T1000 (cell line): ENCODE data around the gene RNF167.

Experiments used
- DNase-seq: peaks from one replicate; lab custom pipeline; 2025; ENCODE audit warnings: mixed read lengths; lab: John Stamatoyannopoulos, UW

RNF167 gene

DNA sequence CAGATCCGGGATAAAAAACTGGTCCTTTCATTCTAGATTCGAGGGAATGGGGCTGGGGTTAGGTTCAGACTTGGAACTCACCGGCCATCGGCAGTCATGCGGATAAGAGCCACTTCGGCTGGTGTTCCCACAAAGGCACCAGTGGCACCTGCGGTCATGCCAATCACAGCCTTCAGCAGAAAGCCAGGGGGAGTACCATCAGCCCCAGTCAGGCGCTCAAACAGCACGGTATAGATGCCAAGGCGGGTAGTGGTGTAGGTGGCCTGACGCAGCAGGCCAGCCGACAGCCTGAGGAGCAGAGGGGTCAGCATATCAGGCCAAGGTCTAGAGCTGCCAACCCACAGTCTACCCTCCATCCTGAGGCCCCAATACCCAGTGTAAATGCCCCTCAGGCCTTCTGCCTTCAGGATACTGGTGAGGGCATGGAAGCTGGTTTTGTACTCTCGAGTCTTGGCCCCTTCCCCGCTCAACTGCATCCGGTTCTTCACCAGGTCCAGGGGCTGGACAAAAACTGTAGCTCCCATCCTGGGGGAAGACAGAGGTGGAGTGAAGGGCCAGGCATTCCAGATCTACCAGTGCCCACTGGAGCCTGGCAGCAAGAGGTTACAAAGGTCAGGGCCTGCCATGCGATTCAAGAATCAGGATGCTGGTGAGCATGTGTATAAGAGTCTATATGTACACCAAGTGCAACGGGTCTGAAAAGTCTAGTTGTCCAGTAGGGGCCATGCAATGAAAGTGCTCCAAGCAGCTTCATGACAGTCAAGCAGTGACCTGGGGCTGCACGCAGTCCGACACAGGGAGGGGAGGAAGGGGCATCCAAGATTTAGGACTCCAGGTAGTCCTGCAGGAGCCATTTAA is 1.2 kb upstream of the RNF167 start:
- no peak for DNase-seq

DNA sequence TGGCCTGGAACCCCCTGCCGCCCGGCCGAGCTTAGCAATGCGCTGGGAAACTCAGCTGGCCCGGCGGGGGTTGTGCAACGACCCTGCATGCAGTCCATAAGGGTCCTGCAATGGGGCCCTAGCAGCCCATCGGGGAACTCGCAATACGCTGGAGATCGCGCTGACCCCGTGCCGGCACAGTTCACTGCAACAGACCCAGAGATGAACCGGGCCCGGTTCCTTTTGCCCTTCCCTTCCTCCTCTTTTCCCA is 597 bp upstream of the RNF167 start:
- DNase-seq = no peak

DNA sequence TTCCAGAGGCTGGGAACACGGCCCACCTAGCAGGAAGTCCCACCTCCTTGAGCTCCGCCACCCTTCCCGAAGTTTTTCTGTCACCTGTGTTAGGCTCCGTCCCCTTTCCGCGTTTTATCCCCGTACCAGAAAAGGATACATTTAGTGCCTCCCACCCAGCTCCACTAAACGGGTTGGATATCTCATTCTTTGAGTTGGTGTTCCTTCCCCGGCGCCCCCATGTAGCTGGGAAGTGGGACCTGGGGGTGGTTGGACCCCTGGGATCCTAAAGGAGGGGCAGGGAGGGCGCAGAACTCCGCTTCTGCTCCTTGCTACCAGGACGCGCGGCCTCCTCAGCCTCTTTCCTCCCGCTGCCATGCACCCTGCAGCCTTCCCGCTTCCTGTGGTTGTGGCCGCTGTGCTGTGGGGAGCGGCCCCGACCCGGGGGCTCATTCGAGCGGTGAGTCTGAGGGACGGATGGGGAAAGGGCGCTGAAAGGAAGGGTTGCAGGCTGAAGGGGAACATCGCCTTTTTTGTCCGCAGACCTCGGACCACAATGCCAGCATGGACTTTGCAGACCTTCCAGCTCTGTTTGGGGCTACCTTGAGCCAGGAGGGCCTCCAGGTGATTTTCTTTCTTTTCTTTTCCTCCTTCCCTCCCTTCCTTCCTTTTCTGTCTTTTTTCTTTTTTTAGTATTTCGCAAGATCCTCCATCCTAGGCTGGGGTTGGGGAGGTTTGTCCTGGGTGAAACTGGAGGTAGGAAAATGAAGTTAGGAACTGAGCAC is 669 bp downstream of the RNF167 start:
- no peak for DNase-seq

DNA sequence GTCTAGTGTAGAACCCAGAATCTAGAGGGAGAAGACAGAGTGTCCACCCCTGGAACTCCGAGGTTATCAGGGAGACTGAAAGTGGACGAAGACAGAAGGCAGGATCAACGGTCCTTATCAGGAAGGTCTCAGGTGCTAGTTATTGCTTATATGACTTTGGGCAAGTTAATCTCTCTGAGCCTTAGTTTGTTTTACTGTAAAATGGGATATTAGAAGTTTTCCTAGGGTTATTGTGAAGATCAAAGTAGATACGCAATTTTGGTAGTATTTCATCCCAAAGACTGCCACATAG is 1.2 kb downstream of the RNF167 start:
- DNase-seq = no peak

DNA sequence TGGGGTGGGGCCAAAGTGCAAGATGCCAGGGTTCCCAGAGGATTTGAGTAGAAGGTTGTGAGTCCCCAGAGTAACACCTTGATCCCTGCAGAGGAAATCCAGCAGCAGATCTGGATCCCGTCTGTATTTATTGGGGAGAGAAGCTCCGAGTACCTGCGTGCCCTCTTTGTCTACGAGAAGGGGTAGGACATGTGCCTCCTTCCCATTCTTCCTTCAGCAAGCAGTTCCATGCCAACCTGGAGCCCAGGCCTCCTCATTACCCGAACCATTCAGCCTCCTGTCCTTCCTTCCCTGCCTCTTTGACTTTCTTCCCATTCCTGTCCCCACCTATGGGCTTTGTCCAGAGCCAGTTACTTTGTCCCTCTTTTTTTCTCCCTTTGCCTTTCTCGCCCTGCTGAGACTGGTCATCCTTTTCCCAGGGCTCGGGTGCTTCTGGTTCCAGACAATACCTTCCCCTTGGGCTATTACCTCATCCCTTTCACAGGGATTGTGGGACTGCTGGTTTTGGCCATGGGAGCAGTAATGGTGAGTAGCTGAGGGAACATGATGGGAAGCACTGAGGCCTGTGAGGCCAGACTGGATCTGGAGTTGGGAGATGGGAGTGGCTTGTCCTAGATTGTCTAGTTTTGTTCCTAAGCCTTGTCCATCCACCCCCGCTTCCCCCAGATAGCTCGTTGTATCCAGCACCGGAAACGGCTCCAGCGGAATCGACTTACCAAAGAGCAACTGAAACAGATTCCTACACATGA is 2.9 kb downstream of the RNF167 start:
- no peak for DNase-seq

DNA sequence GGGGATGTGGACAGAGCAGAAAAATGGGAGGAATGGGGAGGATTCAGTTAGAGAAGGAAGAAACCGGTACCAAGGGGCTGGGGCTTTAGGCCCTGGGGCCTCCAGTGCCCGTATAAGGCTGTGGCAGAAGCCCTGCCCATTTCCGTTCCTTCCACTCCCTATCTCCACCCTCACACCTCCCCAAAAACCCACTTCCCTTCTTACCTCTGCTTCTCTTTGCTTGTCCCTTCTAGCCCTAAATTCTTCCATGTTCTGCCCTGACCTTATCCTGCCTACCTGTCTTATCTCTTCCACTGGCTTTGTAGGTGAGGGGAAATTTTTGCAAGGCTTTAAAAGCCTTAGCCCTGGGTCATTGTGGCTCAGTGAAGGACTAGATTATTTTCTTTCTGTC is 4.1 kb downstream of the RNF167 start:
- no peak for DNase-seq

DNA sequence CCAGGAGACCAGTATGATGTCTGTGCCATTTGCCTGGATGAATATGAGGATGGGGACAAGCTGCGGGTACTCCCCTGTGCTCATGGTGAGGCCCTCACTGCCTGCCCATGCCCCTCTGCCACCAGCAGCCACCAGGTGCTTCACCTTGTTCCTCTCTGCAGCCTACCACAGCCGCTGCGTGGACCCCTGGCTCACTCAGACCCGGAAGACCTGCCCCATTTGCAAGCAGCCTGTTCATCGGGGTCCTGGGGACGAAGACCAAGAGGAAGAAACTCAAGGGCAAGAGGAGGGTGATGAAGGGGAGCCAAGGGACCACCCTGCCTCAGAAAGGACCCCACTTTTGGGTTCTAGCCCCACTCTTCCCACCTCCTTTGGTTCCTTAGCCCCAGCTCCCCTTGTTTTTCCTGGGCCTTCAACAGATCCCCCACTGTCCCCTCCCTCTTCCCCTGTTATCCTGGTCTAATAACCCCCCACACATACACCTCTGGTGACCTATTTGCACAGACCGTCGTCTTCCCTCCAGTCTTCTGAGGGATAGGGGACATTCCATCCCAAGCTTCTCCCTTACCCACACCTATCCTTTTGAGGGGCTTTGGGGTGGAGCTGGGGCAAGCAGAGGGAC is 4.6 kb downstream of the RNF167 start:
- DNase-seq = no peak

DNA sequence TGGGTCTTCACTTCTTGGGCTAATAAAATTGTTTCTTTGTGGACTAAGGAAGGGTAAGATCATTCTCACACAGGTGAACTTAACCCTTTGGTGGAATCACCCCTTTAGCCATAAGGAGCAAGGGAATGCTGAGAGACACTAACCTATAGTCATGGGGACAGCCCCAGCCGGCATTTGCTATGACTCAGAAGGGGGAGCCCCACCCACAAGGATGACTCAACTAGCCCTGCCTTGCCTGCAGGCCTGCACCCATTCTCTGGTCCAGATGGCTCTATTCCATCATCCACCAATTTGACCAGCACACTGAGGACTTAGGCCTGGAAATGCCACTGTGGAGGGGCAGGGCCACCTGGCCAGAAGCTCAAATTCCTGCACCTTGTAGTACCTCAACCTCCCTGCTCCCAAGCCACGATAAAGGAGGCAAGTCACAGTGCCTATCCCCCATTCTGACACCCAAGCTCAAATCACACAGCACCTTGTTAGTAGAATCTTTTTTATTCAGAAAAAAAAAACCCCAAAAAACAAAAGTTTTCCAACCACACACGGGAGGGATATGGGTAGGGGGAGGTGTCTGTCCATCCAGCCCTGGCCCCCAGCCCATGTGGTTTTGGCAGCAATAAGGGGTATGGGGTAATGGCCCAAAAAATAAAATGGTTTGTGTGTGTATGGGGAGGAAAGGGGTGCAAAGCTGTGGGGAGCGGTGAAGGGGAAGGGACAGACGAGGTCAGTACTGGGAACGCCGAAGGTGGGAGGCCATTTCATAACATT is 5.3 kb downstream of the RNF167 start:
- peak; percentile 70 for DNase-seq

DNA sequence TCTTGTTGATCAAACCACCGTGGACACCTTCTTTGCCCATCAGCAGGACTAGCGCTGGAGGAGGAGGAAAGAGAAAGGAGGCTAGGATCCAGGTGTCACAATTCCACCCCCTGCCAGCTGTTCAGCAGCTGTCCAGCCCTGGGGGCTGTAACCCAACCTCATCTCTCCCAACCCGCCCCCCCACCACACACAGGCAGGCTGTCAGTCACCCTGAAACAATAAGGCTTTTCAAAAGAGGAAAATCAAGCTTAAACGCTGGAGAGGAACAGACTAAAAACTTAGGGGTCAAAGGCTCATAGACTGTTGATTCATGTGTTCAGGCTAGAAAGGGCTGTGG is 5.8 kb downstream of the RNF167 start:
- no peak for DNase-seq

DNA sequence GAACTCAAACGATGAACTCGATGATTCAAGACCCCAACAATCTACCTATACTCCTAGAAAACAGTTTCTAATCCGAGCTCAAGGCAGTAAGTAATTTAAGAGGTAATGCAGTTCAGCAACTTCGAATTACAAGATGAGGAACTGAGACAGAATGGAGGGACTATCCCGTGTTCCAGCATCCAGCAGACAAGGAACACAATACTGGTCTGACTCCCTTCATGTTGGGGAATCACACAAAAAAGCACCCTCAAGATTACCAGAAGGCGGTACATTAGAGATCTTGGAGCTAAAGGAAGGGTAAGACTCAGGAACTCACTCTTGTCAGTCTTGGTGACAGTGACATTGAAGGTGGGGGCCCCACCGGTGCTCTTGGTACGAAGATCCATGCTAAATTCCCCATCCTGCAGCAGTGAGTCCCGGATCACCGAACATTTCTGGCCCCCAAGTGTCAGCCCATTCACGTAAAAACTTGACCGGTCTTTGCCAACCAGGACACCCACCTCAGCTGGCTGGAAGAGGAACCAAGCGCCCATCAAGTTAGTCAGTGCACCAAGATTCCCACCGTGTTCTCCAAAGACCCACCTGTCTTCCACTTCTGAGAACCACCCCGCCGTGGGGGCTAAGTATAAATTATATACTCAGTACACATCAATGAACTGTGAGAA is 6.4 kb downstream of the RNF167 start:
- DNase-seq = no peak

DNA sequence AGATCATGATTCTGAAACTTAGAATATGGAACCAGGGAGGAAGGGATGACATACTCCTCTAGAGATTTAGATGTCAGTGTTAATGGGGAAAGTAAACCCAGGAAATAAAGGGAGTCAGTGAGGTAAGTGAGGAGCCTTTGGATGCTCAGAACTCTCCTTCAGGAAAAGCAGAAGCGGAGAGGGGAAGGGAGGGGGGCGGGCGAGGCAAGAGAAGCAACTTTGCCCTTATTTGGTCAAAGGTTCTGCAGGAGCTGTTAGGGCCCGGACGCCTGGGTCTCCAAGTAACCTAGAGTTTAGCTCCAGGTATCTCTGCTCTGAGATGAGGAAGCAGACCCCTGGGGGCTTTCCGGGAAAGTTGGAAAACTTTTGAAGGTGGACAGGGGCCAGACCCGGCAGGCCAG is 6.9 kb downstream of the RNF167 start:
- no peak for DNase-seq

DNA sequence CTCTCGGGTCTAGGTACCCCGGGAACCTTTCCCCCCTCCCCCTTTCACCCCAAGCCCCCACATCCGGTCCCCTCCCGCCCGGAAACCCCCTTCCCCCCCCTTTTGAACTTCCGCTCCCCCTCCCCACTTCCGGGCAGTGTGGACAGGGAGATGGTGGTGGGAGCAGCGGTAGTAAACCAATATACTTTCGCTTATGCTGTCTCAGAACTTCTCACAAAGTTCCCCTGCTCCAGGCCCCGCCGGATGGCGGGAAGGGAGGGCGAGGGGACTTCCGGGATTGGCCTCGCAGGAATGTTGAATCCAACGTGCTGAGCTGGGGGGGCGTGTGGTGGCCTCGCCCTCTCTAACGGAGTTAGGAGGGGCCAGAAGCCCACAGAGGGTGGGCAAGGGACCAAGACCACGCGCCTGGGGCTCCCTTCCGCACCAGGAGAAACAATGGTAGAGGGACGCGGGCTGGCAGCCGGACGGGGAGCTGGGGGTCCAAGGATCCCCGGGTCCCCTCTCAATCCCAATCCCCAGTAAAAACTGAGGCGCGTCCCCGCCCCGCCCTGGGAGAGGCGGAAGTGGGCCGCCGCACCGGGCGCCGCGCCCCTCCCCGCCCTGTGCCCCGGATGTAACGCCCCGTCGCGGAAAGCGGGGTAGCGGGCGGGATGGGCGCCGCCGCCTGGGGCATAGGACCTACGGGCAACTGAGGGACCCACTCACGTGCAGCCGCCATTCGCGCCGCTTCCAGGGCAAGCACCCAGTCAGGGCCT is 7.5 kb downstream of the RNF167 start:
- DNase-seq = no peak

DNA sequence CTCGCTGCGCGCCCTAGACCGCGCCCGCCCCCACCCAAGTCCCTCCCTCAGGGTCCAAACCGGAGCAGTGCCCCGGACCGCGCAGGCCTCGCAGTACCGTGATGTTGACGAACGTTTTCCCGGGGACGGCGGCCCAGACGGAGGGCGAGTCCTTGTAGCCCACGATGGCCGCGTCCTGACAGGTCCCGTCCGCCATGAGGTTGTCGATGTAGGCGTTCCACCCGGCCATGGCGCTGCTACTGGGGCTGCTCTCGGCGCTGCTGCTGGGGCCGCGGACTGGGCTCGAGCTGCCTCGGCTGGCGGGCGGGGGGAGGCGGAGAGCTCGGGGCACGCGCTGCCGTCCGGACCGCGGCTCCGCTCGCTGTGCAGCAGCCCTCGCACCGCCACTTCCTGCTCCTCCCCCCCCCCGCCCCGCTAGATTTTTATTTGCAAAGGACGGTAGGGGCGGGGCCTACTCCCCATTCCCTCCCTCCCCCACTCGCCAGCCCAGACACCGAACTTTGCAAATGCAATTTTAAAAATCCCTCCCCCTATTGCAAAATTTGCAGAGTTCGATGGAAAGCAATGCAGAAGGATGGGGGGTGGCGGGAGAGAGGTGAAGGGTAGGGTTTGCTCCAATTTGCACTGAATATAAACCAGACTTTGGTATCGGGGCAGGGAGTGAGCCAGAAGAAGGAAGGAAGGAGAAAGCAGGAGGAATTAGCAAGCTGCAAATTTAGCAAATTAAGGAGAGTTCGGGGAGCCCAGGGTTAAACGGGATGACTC is 8.3 kb downstream of the RNF167 start, which contains the start of gene PFN1:
TSS of gene PFN1 (minus strand) at position 365 of the 765 bp plus-strand sequence. CDS start at position 229, 136 bp downstream.
- DNase-seq = peak; percentile 70

DNA sequence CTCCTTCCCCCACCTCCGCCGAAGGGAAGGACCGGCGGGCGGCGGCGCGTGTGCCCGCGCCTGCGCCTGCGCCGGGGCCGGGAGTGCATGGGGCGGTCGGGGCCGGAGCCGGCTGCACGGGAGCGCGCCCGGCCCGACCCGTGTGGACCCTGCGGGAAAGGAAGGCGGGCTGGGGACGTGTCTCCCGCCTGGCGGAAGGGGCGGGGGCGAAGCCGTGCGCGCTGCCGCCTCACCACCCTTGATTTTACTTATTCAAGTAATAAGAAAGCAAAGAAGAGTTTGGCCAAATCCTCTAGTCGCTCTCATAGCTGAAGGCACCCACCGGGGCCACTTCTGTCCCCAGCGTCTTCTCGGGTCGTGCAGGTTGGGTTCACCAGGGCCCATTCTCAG is 8.9 kb downstream of the RNF167 start:
- peak; percentile 77 for DNase-seq

DNA sequence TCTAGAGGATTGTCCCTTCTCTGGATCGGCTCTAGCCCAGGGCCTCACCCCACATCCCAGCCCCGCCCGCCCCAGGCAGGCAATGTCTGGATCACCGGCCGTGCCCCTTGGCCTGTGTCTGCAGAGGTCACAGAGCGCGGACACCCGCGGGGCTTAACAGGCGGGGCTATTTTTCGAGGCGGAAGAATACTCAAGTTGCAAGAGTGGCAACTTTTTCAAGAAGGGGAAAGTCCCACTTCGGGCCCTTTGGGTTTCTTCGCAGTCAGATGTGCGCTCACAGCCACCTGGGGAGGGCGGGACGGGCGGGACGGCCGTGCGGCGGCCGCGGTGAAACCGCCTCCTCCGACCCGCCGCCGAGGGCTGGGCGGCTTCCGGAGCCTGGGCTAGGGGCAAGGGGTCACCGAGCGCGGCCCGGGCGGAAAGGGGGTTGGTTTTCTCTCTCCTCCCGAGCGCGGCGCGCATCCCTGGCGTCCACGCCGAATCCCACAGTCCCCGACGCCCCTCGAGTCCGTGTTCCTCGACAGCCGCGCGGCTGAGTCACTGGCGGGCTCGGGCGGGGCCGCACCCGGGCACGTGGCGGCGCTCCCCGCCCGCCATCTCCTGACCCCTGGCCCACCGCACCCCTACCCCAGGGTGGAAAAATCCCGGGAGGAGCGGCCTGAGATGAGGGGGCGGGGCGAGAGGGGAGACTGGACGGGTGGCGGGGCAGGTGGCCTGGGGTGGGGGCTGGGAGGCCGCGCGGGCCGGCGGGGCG is 9.4 kb downstream of the RNF167 start:
- DNase-seq = peak; percentile 60

DNA sequence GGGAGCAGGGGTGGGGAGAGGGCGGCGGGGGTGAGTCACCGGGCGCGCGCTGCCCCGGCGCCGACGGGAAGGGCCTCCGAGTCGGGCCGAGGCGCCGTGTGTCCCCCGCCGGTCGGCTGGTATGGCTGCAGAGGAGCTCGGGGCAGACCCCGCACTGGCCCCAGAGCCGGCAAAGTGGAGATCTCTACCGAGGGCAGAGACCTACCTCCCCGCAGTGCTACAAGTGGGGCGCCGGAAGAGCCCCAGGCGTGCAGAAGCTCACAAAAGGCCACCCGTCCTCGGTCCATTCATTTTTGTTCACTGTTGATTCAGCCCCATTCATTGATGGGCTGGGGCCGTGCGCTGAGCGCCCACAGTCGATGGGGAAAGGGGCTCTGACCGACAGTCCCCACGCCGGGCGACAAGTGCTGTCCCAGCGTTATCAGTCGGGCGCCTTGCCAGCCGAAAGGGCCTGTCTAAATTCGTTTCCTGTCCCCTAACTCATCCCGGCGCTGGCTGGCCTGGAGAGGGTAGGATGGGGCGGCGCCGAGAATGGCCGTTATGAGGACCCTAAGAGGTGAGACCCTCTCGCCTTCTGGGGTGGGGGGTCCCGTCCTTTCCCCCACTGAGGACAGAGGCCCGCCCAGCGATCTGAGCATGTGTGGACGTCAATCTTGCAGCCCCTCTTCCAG is 10.1 kb downstream of the RNF167 start:
- DNase-seq = no peak

DNA sequence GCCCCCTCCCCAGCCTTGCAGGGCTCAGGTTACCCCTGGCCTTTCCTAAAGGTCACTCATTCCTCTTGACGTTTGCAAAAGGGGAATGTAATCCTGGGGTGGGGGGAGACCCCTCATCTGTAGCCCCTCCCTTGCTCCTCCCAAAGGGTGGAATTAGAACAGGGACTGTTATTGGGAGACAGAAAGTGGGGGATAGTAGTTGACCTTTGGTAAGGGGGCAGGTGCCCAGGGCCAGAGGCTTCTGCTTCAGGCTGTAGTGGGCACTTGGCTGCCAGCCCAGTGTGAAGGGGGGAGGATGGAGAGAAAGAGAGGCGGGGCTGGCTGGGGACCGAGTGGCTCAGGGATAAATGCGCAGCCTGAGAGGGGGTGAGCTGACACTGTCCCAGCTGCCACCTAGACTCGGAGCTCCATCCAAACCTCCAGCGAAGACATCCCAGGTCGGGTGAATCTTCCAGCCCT is 10.7 kb downstream of the RNF167 start, which contains the start of gene ENO3:
TSS of gene ENO3 (plus strand) at position 374 of the 459 bp plus-strand sequence. CDS start 711 bp downstream, outside the sequence.
- DNase-seq = no peak

DNA sequence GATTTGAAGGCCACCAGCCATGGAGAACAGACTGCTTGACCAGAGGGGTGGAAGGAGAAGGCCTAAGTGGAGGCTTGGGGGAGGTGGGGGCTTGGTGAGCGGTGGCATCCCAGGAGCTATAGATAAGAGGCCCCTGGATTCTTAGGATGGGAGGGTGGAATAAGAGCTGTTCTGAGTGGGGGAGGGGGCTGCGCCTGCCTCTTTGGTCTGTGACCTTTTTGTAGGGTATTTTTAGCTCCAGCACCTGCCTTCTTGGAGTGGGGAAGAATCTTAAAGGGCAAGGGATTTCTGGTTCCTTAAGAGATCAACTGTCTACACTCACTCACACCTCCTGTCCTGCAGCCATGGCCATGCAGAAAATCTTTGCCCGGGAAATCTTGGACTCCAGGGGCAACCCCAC is 11.4 kb downstream of the RNF167 start:
- no peak for DNase-seq
